MM.1S (cell line): ENCODE data around the gene WWTR1.

ENCODE experiments used
- CTCF ChIP-seq: fragments of 300-600 bp; sonication (generic); IDR thresholded peaks from 2 replicates; pipeline ENCODE4 v1.5.1; 2016; ENCODE audit warnings: antibody characterized with exemption, low read length, mixed read lengths
- EZH2phosphoT487 ChIP-seq: fragments of 300-600 bp; sonication (generic); IDR thresholded peaks from 2 replicates; pipeline ENCODE4 v1.6.1; 2018; ENCODE audit warnings: antibody characterized with exemption, low read length

GRCh38 chr3:149640976-149641728 is 16.7 kb downstream of the WWTR1 start:
- TF ChIP-seq CTCF (no peak), EZH2phosphoT487 (no peak)
